HCT116 (cell line): ENCODE measurements around the gene COPS8. TPM values are rescaled to one million over a fixed set of nuclear protein-coding genes. Genes with fewer than 3 reads are reported as not detected.

ENCODE experiments used
- ATAC-seq: fragments of 200-7000 bp; cut with Tn5 transposase; 2 replicates; pipeline ENCODE4 v1.9.1; 2020; ENCODE audit warnings: mild to moderate bottlenecking, moderate library complexity
- BruUV-seq: library from RNA; stranded (reverse); fragments of 400-500 nt; replicated peaks from 2 replicates; lab custom pipeline; 2021; lab: Mats Ljungman, UMichigan
- CTCF ChIA-PET: fragments of 300-600 bp; sonication (Branson Sonifier 250); formaldehyde crosslinking; loops from one replicate; lab custom pipeline; 2021; ENCODE audit warnings: antibody characterized with exemption; lab: Charles Lee
- POLR2A ChIA-PET: fragments of 300-600, 350-600 bp; sonication (Branson Sonifier 250); formaldehyde crosslinking; loops from one replicate; lab custom pipeline; 2021; ENCODE audit warnings: antibody characterized with exemption; lab: Charles Lee
- RAD21 ChIA-PET, 2 experiments: fragments of 300-600 bp; sonication (Branson Sonifier 250); formaldehyde crosslinking; loops; one replicate each; lab custom pipeline; 2023; ENCODE audit warnings: low total read pairs in 2 of 2; ENCODE audit not compliant: uncharacterized antibody in 2 of 2, unreplicated experiment in 2 of 2, low non-redundant PET in 1 of 2; lab: Charles Lee
- DNase-seq: peaks from one replicate; pipeline ENCODE4 v3.0.0-alpha.2; 2010; ENCODE audit warnings: low read depth, low spot score
- H2AFZ ChIP-seq: fragments of 200-600 bp; shearing (Covaris generic), sonication (generic); 2 replicates; pipeline ENCODE4 v1.6.1; 2017; ENCODE audit warnings: low read depth, mixed run types, mixed read lengths, antibody characterized with exemption, low read length; ENCODE audit not compliant: poor library complexity, severe bottlenecking
- H3K27ac ChIP-seq: 2 replicates; pipeline ENCODE4 v1.5.1; 2012; ENCODE audit warnings: low read depth, low read length
- H3K27me3 ChIP-seq: fragments of 200-600 bp; sonication (generic); 2 replicates; pipeline ENCODE4 v1.6.1; 2016; ENCODE audit warnings: mixed run types, low read length, mixed read lengths; ENCODE audit not compliant: insufficient read depth
- H3K36me3 ChIP-seq, 2 experiments: fragments of 200-500 bp in 1 of 2; fragments of 200-600 bp in 1 of 2; sonication (Bioruptor generic) in 1 of 2; sonication (generic) in 1 of 2; 2 replicates each; pipeline versions ENCODE4 v1.5.1 to v1.6.1; 2014 to 2016; ENCODE audit warnings: low read length in 2 of 2, inconsistent platforms in 1 of 2, mixed read lengths in 1 of 2, mixed run types in 1 of 2; ENCODE audit not compliant: insufficient read depth in 2 of 2, control insufficient read depth in 1 of 2
- H3K4me1 ChIP-seq, 2 experiments: fragments of 200-600 bp in 1 of 2; sonication (generic) in 1 of 2; 2 replicates each; pipeline versions ENCODE4 v1.5.1 to v1.6.1; 2012 to 2017; ENCODE audit warnings: low read length in 2 of 2, inconsistent platforms in 1 of 2, mild to moderate bottlenecking in 1 of 2, mixed read lengths in 1 of 2, mixed run types in 1 of 2, moderate library complexity in 1 of 2; ENCODE audit not compliant: insufficient read depth in 2 of 2, control insufficient read depth in 1 of 2
- H3K4me2 ChIP-seq: fragments of 200-600 bp; sonication (generic); 2 replicates; pipeline ENCODE4 v1.6.1; 2017; ENCODE audit warnings: mixed run types, low read length, mixed read lengths
- H3K4me3 ChIP-seq, 2 experiments: fragments of 200-600 bp in 1 of 2; sonication (generic) in 1 of 2; replicated peaks in 1 of 2; 2 replicates each; pipeline ENCODE4 v1.5.1; 2011 to 2016; ENCODE audit warnings: low read length in 2 of 2, control low read depth in 1 of 2, low read depth in 1 of 2, mild to moderate bottlenecking in 1 of 2, mixed read lengths in 1 of 2, mixed run types in 1 of 2
- H3K79me2 ChIP-seq: fragments of 200-600 bp; sonication (generic); 2 replicates; pipeline ENCODE4 v1.6.1; 2017; ENCODE audit warnings: mild to moderate bottlenecking, mixed run types, low read length, moderate library complexity, mixed read lengths; ENCODE audit not compliant: insufficient read depth
- H3K9ac ChIP-seq: fragments of 200-600 bp; sonication (generic); 2 replicates; pipeline ENCODE4 v1.6.1; 2016; ENCODE audit warnings: low read length, mixed read lengths
- H3K9me2 ChIP-seq: fragments of 200-600 bp; sonication (generic), shearing (Covaris generic); 2 replicates; pipeline ENCODE4 v1.6.1; 2017; ENCODE audit warnings: mixed run types, mild to moderate bottlenecking, moderate library complexity; ENCODE audit not compliant: insufficient read depth
- H3K9me3 ChIP-seq, 2 experiments: fragments of 200-500 bp in 1 of 2; fragments of 200-600 bp in 1 of 2; sonication (Bioruptor generic) in 1 of 2; sonication (generic) in 1 of 2; 2 replicates each; pipeline ENCODE4 v1.6.1; 2014 to 2017; ENCODE audit warnings: low read length in 2 of 2, mixed read lengths in 2 of 2, inconsistent platforms in 1 of 2, low read depth in 1 of 2, mild to moderate bottlenecking in 1 of 2, mixed run types in 1 of 2, moderate library complexity in 1 of 2; ENCODE audit not compliant: control insufficient read depth in 1 of 2, insufficient read depth in 1 of 2
- H4K20me1 ChIP-seq: fragments of 200-600 bp; sonication (generic), shearing (Covaris generic); 2 replicates; pipeline ENCODE4 v1.6.1; 2017; ENCODE audit warnings: mixed run types, mild to moderate bottlenecking, moderate library complexity; ENCODE audit not compliant: insufficient read depth
- CBX3 ChIP-seq: IDR thresholded peaks from 2 replicates; pipeline ENCODE4 v1.6.1; 2012; ENCODE audit warnings: low read depth
- CTCF ChIP-seq, 3 experiments: fragments of 200-600 bp in 1 of 3; sonication (generic) in 1 of 3; IDR thresholded peaks in 2 of 3; conservative IDR thresholded peaks in 1 of 3; 2 replicates each; pipeline ENCODE4 v1.5.1; 2012 to 2017; ENCODE audit warnings: low read depth in 2 of 3, low read length in 2 of 3, antibody characterized with exemption in 1 of 3, borderline replicate concordance in 1 of 3, control low read depth in 1 of 3, mild to moderate bottlenecking in 1 of 3, mixed read lengths in 1 of 3, mixed run types in 1 of 3, moderate library complexity in 1 of 3; ENCODE audit not compliant: insufficient read depth in 1 of 3
- EGR1 ChIP-seq: IDR thresholded peaks from 2 replicates; pipeline ENCODE4 v1.6.1; 2012; ENCODE audit warnings: low read depth
- ELF1 ChIP-seq: IDR thresholded peaks from 2 replicates; pipeline ENCODE4 v1.6.1; 2012; ENCODE audit warnings: low read depth, borderline replicate concordance
- EZH2 ChIP-seq: fragments of 200-600 bp; sonication (generic); IDR thresholded peaks from 2 replicates; pipeline ENCODE4 v1.6.1; 2017; ENCODE audit warnings: antibody characterized with exemption, mixed run types
- EZH2phosphoT487 ChIP-seq: fragments of 200-600 bp; IDR thresholded peaks from 2 replicates; pipeline ENCODE4 v1.6.1; 2018; ENCODE audit warnings: antibody characterized with exemption, borderline replicate concordance
- FOSL1 ChIP-seq: IDR thresholded peaks from 2 replicates; pipeline ENCODE4 v1.6.1; 2012; ENCODE audit warnings: low read depth
- JUND ChIP-seq: IDR thresholded peaks from 2 replicates; pipeline ENCODE4 v1.6.1; 2012
- MAX ChIP-seq: IDR thresholded peaks from 2 replicates; pipeline ENCODE4 v1.6.1; 2012
- POLR2A ChIP-seq: IDR thresholded peaks from 2 replicates; pipeline ENCODE4 v1.7.0; 2011; ENCODE audit warnings: borderline replicate concordance; ENCODE audit not compliant: insufficient read depth, insufficient read length; ENCODE audit errors: extremely low read depth
- RAD21 ChIP-seq: IDR thresholded peaks from 2 replicates; pipeline ENCODE4 v1.6.1; 2012; ENCODE audit warnings: low read depth, mild to moderate bottlenecking
- REST ChIP-seq: IDR thresholded peaks from 2 replicates; pipeline ENCODE4 v1.6.1; 2012; ENCODE audit warnings: low read depth
- SIN3A ChIP-seq: IDR thresholded peaks from 2 replicates; pipeline ENCODE4 v1.6.1; 2012; ENCODE audit warnings: low read depth
- SP1 ChIP-seq: IDR thresholded peaks from 2 replicates; pipeline ENCODE4 v1.6.1; 2012; ENCODE audit warnings: low read depth
- SRF ChIP-seq: IDR thresholded peaks from 2 replicates; pipeline ENCODE4 v1.6.1; 2012; ENCODE audit warnings: low read depth
- TCF7L2 ChIP-seq: IDR thresholded peaks from 2 replicates; pipeline ENCODE4 v1.7.0; 2011; ENCODE audit warnings: borderline replicate concordance, inconsistent platforms; ENCODE audit not compliant: insufficient read depth, insufficient read length; ENCODE audit errors: extremely low read depth
- ZBTB33 ChIP-seq: IDR thresholded peaks from 2 replicates; pipeline ENCODE4 v1.6.1; 2011; ENCODE audit warnings: mild to moderate bottlenecking, low read length, moderate library complexity; ENCODE audit not compliant: insufficient replicate concordance; ENCODE audit errors: extremely low read depth
- ZFX ChIP-seq: fragments of 450-650 bp; IDR thresholded peaks from 2 replicates; pipeline ENCODE4 v1.6.1; 2017
- ZNF274 ChIP-seq: fragments of 200-500 bp; sonication (Bioruptor generic); IDR thresholded peaks from 2 replicates; pipeline ENCODE4 v1.6.1; 2014; ENCODE audit warnings: mild to moderate bottlenecking, low read depth, low read length, inconsistent platforms
- intact Hi-C: fragments of 100-400 bp; cut with micrococcal nuclease; formaldehyde crosslinking; loops from 2 replicates; pipeline ENCODE4 v1.10.0; 2022
- total RNA-seq: library from RNA; stranded (reverse); gene quantifications from one replicate; pipeline ENCODE4 v1.2.1, GENCODE V29; 2021; ENCODE audit not compliant: unreplicated experiment

Gene COPS8
- total RNA-seq, 1 experiment from 2014 or later = 42.2 TPM

GRCh38 chr2:237058423-237058822, 27.3 kb upstream of the COPS8 start:
- no peaks in the 10 kb centered on the region for H3K79me2 ChIP-seq
- H3K4me3 ChIP-seq = no peak overlapping the region
- H3K36me3 ChIP-seq = no peaks in the 10 kb centered on the region
- no TSS peak for BruUV-seq
- no peak for ATAC-seq
- no peaks in the 10 kb centered on the region for H3K9me2 ChIP-seq
- H2AFZ ChIP-seq = no peak overlapping the region
- no peaks in the 10 kb centered on the region; the same call in 1 of the 2 replicates for H4K20me1 ChIP-seq
- TF ChIP-seq CTCF (IDR thresholded peaks at IDR 0.05 in 2 of 3, conservative IDR thresholded peaks at IDR 0.05 in 1 of 3; ENCODE audit: borderline replicate concordance in 1 of 3, insufficient read depth in 1 of 3, low read depth in 2 of 3, low read length in 2 of 3) = no peak
- no peak for TF ChIP-seq POLR2A
- no peak for TF ChIP-seq MAX
- no peak for TF ChIP-seq CBX3
- no peak for TF ChIP-seq EGR1
- no peak for TF ChIP-seq ZBTB33
- TF ChIP-seq EZH2 = no peak
- TF ChIP-seq SP1 = no peak
- TF ChIP-seq EZH2phosphoT487 = no peak
- no peak for TF ChIP-seq FOSL1
- TF ChIP-seq REST = no peak
- no peak for TF ChIP-seq RAD21
- TF ChIP-seq SIN3A = no peak
- no peak for TF ChIP-seq SRF
- no peak for TF ChIP-seq ZFX
- TF ChIP-seq JUND = no peak
- TF ChIP-seq ZNF274 = no peak
- TF ChIP-seq ELF1 = no peak
- no peak for TF ChIP-seq TCF7L2
- RAD21 ChIA-PET = no interaction called here
- H3K4me2 ChIP-seq = no peak overlapping the region
- CTCF ChIA-PET = no interaction called here
- H3K27ac ChIP-seq = no peak overlapping the region
- POLR2A ChIA-PET = no interaction called here
- peaks cover 0 to 7% of the 10 kb centered on the region in 2 experiments; a peak in 1 of 4 replicates for H3K4me1 ChIP-seq
- intact Hi-C loops = no loop called here
- H3K27me3 ChIP-seq = no peaks in the 10 kb centered on the region
- H3K9ac ChIP-seq = no peak overlapping the region
- DNase-seq = no peak
- no peaks in the 10 kb centered on the region for H3K9me3 ChIP-seq
